HCT116 (cell line): ENCODE data around the gene PNMA6A. TPM values are rescaled to one million over a fixed set of nuclear protein-coding genes. Genes with fewer than 3 reads are reported as not detected.

Experiments used
- ATAC-seq: fragments of 200-7000 bp; cut with Tn5 transposase; 2 replicates; pipeline ENCODE4 v1.9.1; 2020; ENCODE audit warnings: mild to moderate bottlenecking, moderate library complexity
- BruUV-seq: library from RNA; stranded (reverse); fragments of 400-500 nt; replicated peaks from 2 replicates; lab custom pipeline; 2021; lab: Mats Ljungman, UMichigan
- CTCF ChIA-PET: fragments of 300-600 bp; sonication (Branson Sonifier 250); formaldehyde crosslinking; loops from one replicate; lab custom pipeline; 2021; ENCODE audit warnings: antibody characterized with exemption; lab: Charles Lee
- POLR2A ChIA-PET: fragments of 300-600, 350-600 bp; sonication (Branson Sonifier 250); formaldehyde crosslinking; loops from one replicate; lab custom pipeline; 2021; ENCODE audit warnings: antibody characterized with exemption; lab: Charles Lee
- RAD21 ChIA-PET, 2 experiments: fragments of 300-600 bp; sonication (Branson Sonifier 250); formaldehyde crosslinking; loops; one replicate each; lab custom pipeline; 2023; ENCODE audit warnings: low total read pairs in 2 of 2; ENCODE audit not compliant: uncharacterized antibody in 2 of 2, unreplicated experiment in 2 of 2, low non-redundant PET in 1 of 2; lab: Charles Lee
- DNase-seq: peaks from one replicate; pipeline ENCODE4 v3.0.0-alpha.2; 2010; ENCODE audit warnings: low read depth, low spot score
- H2AFZ ChIP-seq: fragments of 200-600 bp; shearing (Covaris generic), sonication (generic); 2 replicates; pipeline ENCODE4 v1.6.1; 2017; ENCODE audit warnings: low read depth, mixed run types, mixed read lengths, antibody characterized with exemption, low read length; ENCODE audit not compliant: poor library complexity, severe bottlenecking
- H3K27ac ChIP-seq: 2 replicates; pipeline ENCODE4 v1.5.1; 2012; ENCODE audit warnings: low read depth, low read length
- H3K27me3 ChIP-seq: fragments of 200-600 bp; sonication (generic); 2 replicates; pipeline ENCODE4 v1.6.1; 2016; ENCODE audit warnings: mixed run types, low read length, mixed read lengths; ENCODE audit not compliant: insufficient read depth
- H3K36me3 ChIP-seq, 2 experiments: fragments of 200-500 bp in 1 of 2; fragments of 200-600 bp in 1 of 2; sonication (Bioruptor generic) in 1 of 2; sonication (generic) in 1 of 2; 2 replicates each; pipeline versions ENCODE4 v1.5.1 to v1.6.1; 2014 to 2016; ENCODE audit warnings: low read length in 2 of 2, inconsistent platforms in 1 of 2, mixed read lengths in 1 of 2, mixed run types in 1 of 2; ENCODE audit not compliant: insufficient read depth in 2 of 2, control insufficient read depth in 1 of 2
- H3K4me1 ChIP-seq, 2 experiments: fragments of 200-600 bp in 1 of 2; sonication (generic) in 1 of 2; 2 replicates each; pipeline versions ENCODE4 v1.5.1 to v1.6.1; 2012 to 2017; ENCODE audit warnings: low read length in 2 of 2, inconsistent platforms in 1 of 2, mild to moderate bottlenecking in 1 of 2, mixed read lengths in 1 of 2, mixed run types in 1 of 2, moderate library complexity in 1 of 2; ENCODE audit not compliant: insufficient read depth in 2 of 2, control insufficient read depth in 1 of 2
- H3K4me2 ChIP-seq: fragments of 200-600 bp; sonication (generic); 2 replicates; pipeline ENCODE4 v1.6.1; 2017; ENCODE audit warnings: mixed run types, low read length, mixed read lengths
- H3K4me3 ChIP-seq, 2 experiments: fragments of 200-600 bp in 1 of 2; sonication (generic) in 1 of 2; replicated peaks in 1 of 2; 2 replicates each; pipeline ENCODE4 v1.5.1; 2011 to 2016; ENCODE audit warnings: low read length in 2 of 2, control low read depth in 1 of 2, low read depth in 1 of 2, mild to moderate bottlenecking in 1 of 2, mixed read lengths in 1 of 2, mixed run types in 1 of 2
- H3K79me2 ChIP-seq: fragments of 200-600 bp; sonication (generic); 2 replicates; pipeline ENCODE4 v1.6.1; 2017; ENCODE audit warnings: mild to moderate bottlenecking, mixed run types, low read length, moderate library complexity, mixed read lengths; ENCODE audit not compliant: insufficient read depth
- H3K9ac ChIP-seq: fragments of 200-600 bp; sonication (generic); 2 replicates; pipeline ENCODE4 v1.6.1; 2016; ENCODE audit warnings: low read length, mixed read lengths
- H3K9me2 ChIP-seq: fragments of 200-600 bp; sonication (generic), shearing (Covaris generic); 2 replicates; pipeline ENCODE4 v1.6.1; 2017; ENCODE audit warnings: mixed run types, mild to moderate bottlenecking, moderate library complexity; ENCODE audit not compliant: insufficient read depth
- H3K9me3 ChIP-seq, 2 experiments: fragments of 200-500 bp in 1 of 2; fragments of 200-600 bp in 1 of 2; sonication (Bioruptor generic) in 1 of 2; sonication (generic) in 1 of 2; 2 replicates each; pipeline ENCODE4 v1.6.1; 2014 to 2017; ENCODE audit warnings: low read length in 2 of 2, mixed read lengths in 2 of 2, inconsistent platforms in 1 of 2, low read depth in 1 of 2, mild to moderate bottlenecking in 1 of 2, mixed run types in 1 of 2, moderate library complexity in 1 of 2; ENCODE audit not compliant: control insufficient read depth in 1 of 2, insufficient read depth in 1 of 2
- H4K20me1 ChIP-seq: fragments of 200-600 bp; sonication (generic), shearing (Covaris generic); 2 replicates; pipeline ENCODE4 v1.6.1; 2017; ENCODE audit warnings: mixed run types, mild to moderate bottlenecking, moderate library complexity; ENCODE audit not compliant: insufficient read depth
- CBX3 ChIP-seq: IDR thresholded peaks from 2 replicates; pipeline ENCODE4 v1.6.1; 2012; ENCODE audit warnings: low read depth
- ELF1 ChIP-seq: IDR thresholded peaks from 2 replicates; pipeline ENCODE4 v1.6.1; 2012; ENCODE audit warnings: low read depth, borderline replicate concordance
- EZH2phosphoT487 ChIP-seq: fragments of 200-600 bp; IDR thresholded peaks from 2 replicates; pipeline ENCODE4 v1.6.1; 2018; ENCODE audit warnings: antibody characterized with exemption, borderline replicate concordance
- FOSL1 ChIP-seq: IDR thresholded peaks from 2 replicates; pipeline ENCODE4 v1.6.1; 2012; ENCODE audit warnings: low read depth
- POLR2AphosphoS5 ChIP-seq: IDR thresholded peaks from 2 replicates; pipeline ENCODE4 v1.6.1; 2011; ENCODE audit warnings: mild to moderate bottlenecking, low read depth, low read length, moderate library complexity
- RAD21 ChIP-seq: IDR thresholded peaks from 2 replicates; pipeline ENCODE4 v1.6.1; 2012; ENCODE audit warnings: low read depth, mild to moderate bottlenecking
- REST ChIP-seq: IDR thresholded peaks from 2 replicates; pipeline ENCODE4 v1.6.1; 2012; ENCODE audit warnings: low read depth
- SP1 ChIP-seq: IDR thresholded peaks from 2 replicates; pipeline ENCODE4 v1.6.1; 2012; ENCODE audit warnings: low read depth
- TCF7L2 ChIP-seq: IDR thresholded peaks from 2 replicates; pipeline ENCODE4 v1.7.0; 2011; ENCODE audit warnings: borderline replicate concordance, inconsistent platforms; ENCODE audit not compliant: insufficient read depth, insufficient read length; ENCODE audit errors: extremely low read depth
- ZFX ChIP-seq: fragments of 450-650 bp; IDR thresholded peaks from 2 replicates; pipeline ENCODE4 v1.6.1; 2017
- ZNF274 ChIP-seq: fragments of 200-500 bp; sonication (Bioruptor generic); IDR thresholded peaks from 2 replicates; pipeline ENCODE4 v1.6.1; 2014; ENCODE audit warnings: mild to moderate bottlenecking, low read depth, low read length, inconsistent platforms
- intact Hi-C: fragments of 100-400 bp; cut with micrococcal nuclease; formaldehyde crosslinking; loops from 2 replicates; pipeline ENCODE4 v1.10.0; 2022
- total RNA-seq: library from RNA; stranded (reverse); gene quantifications from one replicate; pipeline ENCODE4 v1.2.1, GENCODE V29; 2021; ENCODE audit not compliant: unreplicated experiment
- TF ChIP-seq, protein P1 (sequence below), 3 experiments: fragments of 200-600 bp in 1 of 3; sonication (generic) in 1 of 3; IDR thresholded peaks in 2 of 3; conservative IDR thresholded peaks in 1 of 3; 2 replicates each; pipeline ENCODE4 v1.5.1; 2012 to 2017; ENCODE audit warnings: low read depth in 2 of 3, low read length in 2 of 3, antibody characterized with exemption in 1 of 3, borderline replicate concordance in 1 of 3, control low read depth in 1 of 3, mild to moderate bottlenecking in 1 of 3, mixed read lengths in 1 of 3, mixed run types in 1 of 3, moderate library complexity in 1 of 3; ENCODE audit not compliant: insufficient read depth in 1 of 3
- TF ChIP-seq, protein P2 (sequence below): IDR thresholded peaks from 2 replicates; pipeline ENCODE4 v1.6.1; 2011; ENCODE audit warnings: mild to moderate bottlenecking, low read length, moderate library complexity; ENCODE audit not compliant: insufficient replicate concordance; ENCODE audit errors: extremely low read depth

Gene PNMA6A
- total RNA-seq, 1 experiment from 2014 or later = not detected

DNA sequence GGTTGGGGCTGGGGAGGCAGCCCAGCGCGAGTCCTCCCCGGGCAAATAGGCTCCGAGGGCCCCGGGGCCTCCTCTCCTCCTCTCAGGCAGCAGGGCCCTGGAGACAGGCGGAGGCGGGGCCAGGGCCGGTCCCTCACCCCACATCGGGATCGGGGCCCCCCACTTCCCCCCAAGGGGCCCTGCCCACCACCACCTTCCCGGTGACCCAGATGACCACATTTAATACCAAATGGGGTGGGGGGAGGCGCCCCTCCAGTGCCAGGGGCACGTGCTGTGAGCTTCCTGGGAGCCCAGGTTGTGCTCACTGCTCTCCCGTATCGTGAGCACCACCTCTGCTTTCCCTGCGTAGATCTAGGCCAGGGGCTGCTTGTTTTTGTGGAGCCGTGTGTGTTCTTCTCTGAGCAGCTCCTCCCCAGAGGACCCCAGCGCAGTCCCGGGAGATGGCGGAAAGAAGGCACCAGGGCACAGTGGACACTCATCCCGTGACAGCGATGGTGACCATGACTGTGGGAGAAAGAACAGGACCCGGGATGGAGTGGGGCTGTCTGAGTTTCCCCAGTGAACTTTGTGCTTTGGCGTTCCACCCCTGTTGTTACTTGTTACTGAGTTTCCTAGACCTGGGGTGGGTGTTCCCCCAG lies 2.1 kb downstream of the PNMA6A start:
- ChIA-PET CTCF (no interaction called here), RAD21 (no interaction called here), POLR2A (no interaction called here)
- H3K79me2 ChIP-seq = no peaks in the 10 kb centered on the region
- H3K4me1 ChIP-seq = no peaks in the 10 kb centered on the region
- H3K4me3 ChIP-seq = no peak overlapping the region
- ATAC-seq (no peak), DNase-seq (no peak)
- no peaks in the 10 kb centered on the region for H4K20me1 ChIP-seq
- no peaks in the 10 kb centered on the region for H3K36me3 ChIP-seq
- TF ChIP-seq ELF1 = no peak
- TF ChIP-seq ZFX = no peak
- TF ChIP-seq REST = no peak
- no peak for TF ChIP-seq RAD21
- no peak for TF ChIP-seq EZH2phosphoT487
- TF ChIP-seq ZNF274 = no peak
- TF ChIP-seq FOSL1 = no peak
- TF ChIP-seq CBX3 = no peak
- no peak for TF ChIP-seq TCF7L2
- TF ChIP-seq SP1 = no peak
- TF ChIP-seq, protein P1, sequence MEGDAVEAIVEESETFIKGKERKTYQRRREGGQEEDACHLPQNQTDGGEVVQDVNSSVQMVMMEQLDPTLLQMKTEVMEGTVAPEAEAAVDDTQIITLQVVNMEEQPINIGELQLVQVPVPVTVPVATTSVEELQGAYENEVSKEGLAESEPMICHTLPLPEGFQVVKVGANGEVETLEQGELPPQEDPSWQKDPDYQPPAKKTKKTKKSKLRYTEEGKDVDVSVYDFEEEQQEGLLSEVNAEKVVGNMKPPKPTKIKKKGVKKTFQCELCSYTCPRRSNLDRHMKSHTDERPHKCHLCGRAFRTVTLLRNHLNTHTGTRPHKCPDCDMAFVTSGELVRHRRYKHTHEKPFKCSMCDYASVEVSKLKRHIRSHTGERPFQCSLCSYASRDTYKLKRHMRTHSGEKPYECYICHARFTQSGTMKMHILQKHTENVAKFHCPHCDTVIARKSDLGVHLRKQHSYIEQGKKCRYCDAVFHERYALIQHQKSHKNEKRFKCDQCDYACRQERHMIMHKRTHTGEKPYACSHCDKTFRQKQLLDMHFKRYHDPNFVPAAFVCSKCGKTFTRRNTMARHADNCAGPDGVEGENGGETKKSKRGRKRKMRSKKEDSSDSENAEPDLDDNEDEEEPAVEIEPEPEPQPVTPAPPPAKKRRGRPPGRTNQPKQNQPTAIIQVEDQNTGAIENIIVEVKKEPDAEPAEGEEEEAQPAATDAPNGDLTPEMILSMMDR (IDR thresholded peaks at IDR 0.05 in 2 of 3, conservative IDR thresholded peaks at IDR 0.05 in 1 of 3; ENCODE audit: borderline replicate concordance in 1 of 3, insufficient read depth in 1 of 3, low read depth in 2 of 3, low read length in 2 of 3) = no peak
- TF ChIP-seq POLR2AphosphoS5 = no peak
- TF ChIP-seq, protein P2, sequence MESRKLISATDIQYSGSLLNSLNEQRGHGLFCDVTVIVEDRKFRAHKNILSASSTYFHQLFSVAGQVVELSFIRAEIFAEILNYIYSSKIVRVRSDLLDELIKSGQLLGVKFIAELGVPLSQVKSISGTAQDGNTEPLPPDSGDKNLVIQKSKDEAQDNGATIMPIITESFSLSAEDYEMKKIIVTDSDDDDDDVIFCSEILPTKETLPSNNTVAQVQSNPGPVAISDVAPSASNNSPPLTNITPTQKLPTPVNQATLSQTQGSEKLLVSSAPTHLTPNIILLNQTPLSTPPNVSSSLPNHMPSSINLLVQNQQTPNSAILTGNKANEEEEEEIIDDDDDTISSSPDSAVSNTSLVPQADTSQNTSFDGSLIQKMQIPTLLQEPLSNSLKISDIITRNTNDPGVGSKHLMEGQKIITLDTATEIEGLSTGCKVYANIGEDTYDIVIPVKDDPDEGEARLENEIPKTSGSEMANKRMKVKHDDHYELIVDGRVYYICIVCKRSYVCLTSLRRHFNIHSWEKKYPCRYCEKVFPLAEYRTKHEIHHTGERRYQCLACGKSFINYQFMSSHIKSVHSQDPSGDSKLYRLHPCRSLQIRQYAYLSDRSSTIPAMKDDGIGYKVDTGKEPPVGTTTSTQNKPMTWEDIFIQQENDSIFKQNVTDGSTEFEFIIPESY = no peak
- no peak overlapping the region for H3K27ac ChIP-seq
- no peak overlapping the region for H3K9ac ChIP-seq
- BruUV-seq = no TSS peak
- intact Hi-C loops = no loop called here
- H3K27me3 ChIP-seq = no peaks in the 10 kb centered on the region
- H3K9me3 ChIP-seq = no peaks in the 10 kb centered on the region
- H3K9me2 ChIP-seq = no peaks in the 10 kb centered on the region
- no peak overlapping the region for H2AFZ ChIP-seq
- no peak overlapping the region for H3K4me2 ChIP-seq
